Measurements from ENCODE around the gene DDX51. TPM values are rescaled to one million over a fixed set of nuclear protein-coding genes. Genes with fewer than 3 reads are reported as not detected.

DDX51 gene
- total and polyA plus RNA-seq, 2 of the 13 experiments (the other 11 are each of a cell fraction or from before 2014, with no cell fraction given) = 10.1 TPM

DNA sequence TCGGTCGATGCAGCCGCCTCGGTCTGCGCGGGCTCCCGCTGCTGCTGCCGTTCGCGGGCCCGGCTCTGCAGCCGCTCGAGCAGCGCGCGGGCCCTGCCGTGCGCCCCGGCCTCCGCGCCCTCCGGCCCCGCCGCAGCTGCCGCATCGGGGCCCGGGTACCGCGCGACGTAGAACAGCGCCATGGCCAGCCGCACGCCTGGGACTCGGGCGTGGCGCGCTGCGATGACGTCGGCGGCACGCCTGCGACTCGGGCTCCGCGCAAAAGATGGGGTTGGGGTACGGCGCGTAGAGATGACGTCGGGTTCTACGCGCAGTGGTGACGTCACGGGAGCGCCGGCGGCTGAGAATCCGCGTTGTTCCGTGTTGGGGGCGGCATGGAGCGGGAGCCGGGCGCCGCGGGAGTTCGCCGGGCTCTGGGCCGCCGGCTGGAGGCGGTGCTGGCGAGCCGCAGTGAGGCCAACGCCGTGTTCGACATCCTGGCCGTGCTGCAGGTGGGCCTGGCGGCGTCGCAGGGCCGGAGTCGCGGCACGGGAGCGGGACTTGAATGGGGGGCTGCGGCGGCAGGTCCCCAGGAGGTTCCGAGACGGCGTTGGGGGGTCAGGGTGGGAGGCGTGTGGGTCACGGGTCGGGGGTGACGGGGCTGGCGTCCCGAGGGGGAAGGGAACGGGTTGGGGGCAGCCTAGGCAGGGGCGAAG is at the start of gene DDX51, which contains the start of gene NOC4L (continued):
- TF ChIP-seq NFAT5 (CRISPR knock-in tag; IDR thresholded peaks at IDR 0.05) = peak; percentile 65; the same call in 1 of the 2 replicates
- peak; percentile 78; the same call in 1 of the 2 replicates for TF ChIP-seq KDM3A (CRISPR knock-in tag; IDR thresholded peaks at IDR 0.05; ENCODE audit: low read depth)
- TF ChIP-seq ZNF235 (CRISPR knock-in tag; IDR thresholded peaks at IDR 0.05; ENCODE audit: borderline replicate concordance) = no peak
- no peak for TF ChIP-seq SNAI1 (CRISPR knock-in tag; IDR thresholded peaks at IDR 0.05; ENCODE audit: borderline replicate concordance)
- peak; percentile 72 for TF ChIP-seq ZSCAN21 (CRISPR knock-in tag; IDR thresholded peaks at IDR 0.05; ENCODE audit: borderline replicate concordance)
- no peak for TF ChIP-seq STAG1 (CRISPR knock-in tag; IDR thresholded peaks at IDR 0.05)
- TF ChIP-seq, protein P1, sequence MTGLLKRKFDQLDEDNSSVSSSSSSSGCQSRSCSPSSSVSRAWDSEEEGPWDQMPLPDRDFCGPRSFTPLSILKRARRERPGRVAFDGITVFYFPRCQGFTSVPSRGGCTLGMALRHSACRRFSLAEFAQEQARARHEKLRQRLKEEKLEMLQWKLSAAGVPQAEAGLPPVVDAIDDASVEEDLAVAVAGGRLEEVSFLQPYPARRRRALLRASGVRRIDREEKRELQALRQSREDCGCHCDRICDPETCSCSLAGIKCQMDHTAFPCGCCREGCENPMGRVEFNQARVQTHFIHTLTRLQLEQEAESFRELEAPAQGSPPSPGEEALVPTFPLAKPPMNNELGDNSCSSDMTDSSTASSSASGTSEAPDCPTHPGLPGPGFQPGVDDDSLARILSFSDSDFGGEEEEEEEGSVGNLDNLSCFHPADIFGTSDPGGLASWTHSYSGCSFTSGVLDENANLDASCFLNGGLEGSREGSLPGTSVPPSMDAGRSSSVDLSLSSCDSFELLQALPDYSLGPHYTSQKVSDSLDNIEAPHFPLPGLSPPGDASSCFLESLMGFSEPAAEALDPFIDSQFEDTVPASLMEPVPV (CRISPR knock-in tag; IDR thresholded peaks at IDR 0.05) = no peak
- peak; percentile 97 for TF ChIP-seq MXD4 (CRISPR knock-in tag; IDR thresholded peaks at IDR 0.05)
- no peak for TF ChIP-seq ZNF136 (CRISPR knock-in tag; IDR thresholded peaks at IDR 0.05; ENCODE audit: low read depth)
- TF ChIP-seq, protein P2, sequence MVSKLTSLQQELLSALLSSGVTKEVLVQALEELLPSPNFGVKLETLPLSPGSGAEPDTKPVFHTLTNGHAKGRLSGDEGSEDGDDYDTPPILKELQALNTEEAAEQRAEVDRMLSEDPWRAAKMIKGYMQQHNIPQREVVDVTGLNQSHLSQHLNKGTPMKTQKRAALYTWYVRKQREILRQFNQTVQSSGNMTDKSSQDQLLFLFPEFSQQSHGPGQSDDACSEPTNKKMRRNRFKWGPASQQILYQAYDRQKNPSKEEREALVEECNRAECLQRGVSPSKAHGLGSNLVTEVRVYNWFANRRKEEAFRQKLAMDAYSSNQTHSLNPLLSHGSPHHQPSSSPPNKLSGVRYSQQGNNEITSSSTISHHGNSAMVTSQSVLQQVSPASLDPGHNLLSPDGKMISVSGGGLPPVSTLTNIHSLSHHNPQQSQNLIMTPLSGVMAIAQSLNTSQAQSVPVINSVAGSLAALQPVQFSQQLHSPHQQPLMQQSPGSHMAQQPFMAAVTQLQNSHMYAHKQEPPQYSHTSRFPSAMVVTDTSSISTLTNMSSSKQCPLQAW (CRISPR knock-in tag; IDR thresholded peaks at IDR 0.05) = peak; percentile 70; the same call in 1 of the 2 replicates
- TF ChIP-seq POGZ (CRISPR knock-in tag; IDR thresholded peaks at IDR 0.05) = peak; percentile 96
- peak; percentile 78; the same call in 1 of the 2 replicates for TF ChIP-seq AHR (CRISPR knock-in tag; IDR thresholded peaks at IDR 0.05)
- TF ChIP-seq NFE2L2 (IDR thresholded peaks at IDR 0.05; ENCODE audit: low read length) = no peak
- TF ChIP-seq, protein P3, sequence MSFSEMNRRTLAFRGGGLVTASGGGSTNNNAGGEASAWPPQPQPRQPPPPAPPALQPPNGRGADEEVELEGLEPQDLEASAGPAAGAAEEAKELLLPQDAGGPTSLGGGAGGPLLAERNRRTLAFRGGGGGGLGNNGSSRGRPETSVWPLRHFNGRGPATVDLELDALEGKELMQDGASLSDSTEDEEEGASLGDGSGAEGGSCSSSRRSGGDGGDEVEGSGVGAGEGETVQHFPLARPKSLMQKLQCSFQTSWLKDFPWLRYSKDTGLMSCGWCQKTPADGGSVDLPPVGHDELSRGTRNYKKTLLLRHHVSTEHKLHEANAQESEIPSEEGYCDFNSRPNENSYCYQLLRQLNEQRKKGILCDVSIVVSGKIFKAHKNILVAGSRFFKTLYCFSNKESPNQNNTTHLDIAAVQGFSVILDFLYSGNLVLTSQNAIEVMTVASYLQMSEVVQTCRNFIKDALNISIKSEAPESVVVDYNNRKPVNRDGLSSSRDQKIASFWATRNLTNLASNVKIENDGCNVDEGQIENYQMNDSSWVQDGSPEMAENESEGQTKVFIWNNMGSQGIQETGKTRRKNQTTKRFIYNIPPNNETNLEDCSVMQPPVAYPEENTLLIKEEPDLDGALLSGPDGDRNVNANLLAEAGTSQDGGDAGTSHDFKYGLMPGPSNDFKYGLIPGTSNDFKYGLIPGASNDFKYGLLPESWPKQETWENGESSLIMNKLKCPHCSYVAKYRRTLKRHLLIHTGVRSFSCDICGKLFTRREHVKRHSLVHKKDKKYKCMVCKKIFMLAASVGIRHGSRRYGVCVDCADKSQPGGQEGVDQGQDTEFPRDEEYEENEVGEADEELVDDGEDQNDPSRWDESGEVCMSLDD (CRISPR knock-in tag; IDR thresholded peaks at IDR 0.05; ENCODE audit: borderline replicate concordance) = peak; percentile 99
